ENCODE measurements around the gene CHD9.

- TF ChIP-seq, protein P1, sequence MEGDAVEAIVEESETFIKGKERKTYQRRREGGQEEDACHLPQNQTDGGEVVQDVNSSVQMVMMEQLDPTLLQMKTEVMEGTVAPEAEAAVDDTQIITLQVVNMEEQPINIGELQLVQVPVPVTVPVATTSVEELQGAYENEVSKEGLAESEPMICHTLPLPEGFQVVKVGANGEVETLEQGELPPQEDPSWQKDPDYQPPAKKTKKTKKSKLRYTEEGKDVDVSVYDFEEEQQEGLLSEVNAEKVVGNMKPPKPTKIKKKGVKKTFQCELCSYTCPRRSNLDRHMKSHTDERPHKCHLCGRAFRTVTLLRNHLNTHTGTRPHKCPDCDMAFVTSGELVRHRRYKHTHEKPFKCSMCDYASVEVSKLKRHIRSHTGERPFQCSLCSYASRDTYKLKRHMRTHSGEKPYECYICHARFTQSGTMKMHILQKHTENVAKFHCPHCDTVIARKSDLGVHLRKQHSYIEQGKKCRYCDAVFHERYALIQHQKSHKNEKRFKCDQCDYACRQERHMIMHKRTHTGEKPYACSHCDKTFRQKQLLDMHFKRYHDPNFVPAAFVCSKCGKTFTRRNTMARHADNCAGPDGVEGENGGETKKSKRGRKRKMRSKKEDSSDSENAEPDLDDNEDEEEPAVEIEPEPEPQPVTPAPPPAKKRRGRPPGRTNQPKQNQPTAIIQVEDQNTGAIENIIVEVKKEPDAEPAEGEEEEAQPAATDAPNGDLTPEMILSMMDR (IDR thresholded peaks at IDR 0.05): no peak
- no peak for TF ChIP-seq POLR2A (IDR thresholded peaks at IDR 0.05)
Observed at GRCh38 chr16:53175118-53175517, 120.3 kb downstream of the CHD9 start.
